ENCODE results near the gene CFAP100. TPM values are rescaled to one million over a fixed set of nuclear protein-coding genes. Genes with fewer than 3 reads are reported as not detected.

The CFAP100 gene
- total RNA-seq, 1 experiment from 2014 or later: not detected

DNA sequence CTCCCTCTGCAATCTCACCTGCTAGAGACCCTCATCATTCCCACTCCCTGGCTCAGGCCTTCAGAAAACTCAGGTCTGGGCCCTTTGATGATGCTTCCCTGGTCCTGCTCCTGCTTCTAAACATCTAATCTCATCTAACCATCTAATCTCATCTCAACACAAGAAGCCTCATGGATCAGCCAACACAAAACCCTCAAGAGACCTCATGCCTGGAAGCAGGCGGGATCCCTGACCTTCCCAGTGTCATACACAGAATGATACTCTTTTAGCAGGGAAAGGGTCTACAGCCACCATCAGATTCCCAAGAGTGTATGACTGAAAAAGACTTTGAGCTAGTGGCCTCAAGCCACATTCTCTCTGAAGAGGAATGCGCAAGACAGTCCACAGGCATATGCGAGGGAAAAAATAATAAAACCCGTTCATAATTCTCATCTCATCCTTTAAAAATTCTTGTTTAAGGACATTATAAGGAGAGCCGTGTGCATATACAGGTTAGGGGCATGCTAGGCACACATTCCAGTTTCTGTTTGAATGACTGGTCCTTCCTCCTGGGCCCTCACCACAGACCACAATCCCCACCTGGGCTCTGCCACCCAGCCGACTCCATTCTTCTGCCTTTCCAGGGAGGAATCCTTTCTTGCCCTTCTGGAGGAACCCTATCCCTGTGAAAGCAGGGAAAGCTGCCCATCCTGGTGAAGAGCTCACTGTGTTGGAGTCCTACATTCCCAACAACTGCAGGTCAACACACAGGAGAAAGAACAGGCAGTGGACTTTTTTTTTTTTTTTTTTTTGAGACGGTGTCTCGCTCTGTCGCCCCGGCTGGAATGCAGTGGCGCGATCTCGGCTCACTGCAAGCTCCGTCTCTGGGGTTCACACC is 78.8 kb downstream of the CFAP100 start:
- TSS peak; percentile 41 for BruUV-seq (replicated peaks)
- Histone ChIP-seq H3K9me3 (ENCODE audit: control insufficient read depth in 1 of 2, insufficient read depth in 1 of 2, low read depth in 1 of 2, low read length in 2 of 2) (no peaks in the 10 kb centered on the region), H3K27me3 (ENCODE audit: insufficient read depth, low read length) (no peaks in the 10 kb centered on the region)

More for the DNA sequence above, 78.8 kb downstream of the CFAP100 start:
- peaks cover 64% of the 10 kb centered on the region for H3K79me2 ChIP-seq (ENCODE audit: insufficient read depth, low read length)
- DNase-seq (ENCODE audit: low read depth, low spot score) (no peak), ATAC-seq (no peak)
- peak overlapping the region; percentile 95; the same call in 1 of the 2 replicates for H3K4me2 ChIP-seq (ENCODE audit: low read length)
- H3K36me3 ChIP-seq (ENCODE audit: control insufficient read depth in 1 of 2, insufficient read depth in 2 of 2, low read length in 2 of 2): peaks cover 27 to 33% of the 10 kb centered on the region in 2 experiments
- peaks cover 12 to 35% of the 10 kb centered on the region in 2 experiments for H3K4me1 ChIP-seq (ENCODE audit: control insufficient read depth in 1 of 2, insufficient read depth in 2 of 2, low read length in 2 of 2)
- H3K9ac ChIP-seq (ENCODE audit: low read length): no peak overlapping the region
- intact Hi-C loops (cut with micrococcal nuclease): loop anchor here (10.0 kb wide), 1 partner anchor 219 kb away; no protein-coding TSS in a partner anchor
- H3K9me2 ChIP-seq (ENCODE audit: insufficient read depth): no peaks in the 10 kb centered on the region
- RAD21 ChIA-PET (ENCODE audit: low non-redundant PET in 1 of 2, low total read pairs in 2 of 2, uncharacterized antibody in 2 of 2, unreplicated experiment in 2 of 2): no interaction called here
- H4K20me1 ChIP-seq (ENCODE audit: insufficient read depth): 0 out of 2 replicates have a peak, but pooled peaks cover 6% of the 10 kb centered on the region
- H3K27ac ChIP-seq (ENCODE audit: low read depth, low read length): no peak overlapping the region
- CTCF ChIA-PET: interaction anchor here (0.6 kb wide), 1 partner anchor 100 kb away, joined by 3 read pairs; no protein-coding TSS in a partner anchor
- H3K4me3 ChIP-seq (replicated peaks in 1 of 2; ENCODE audit: low read depth in 1 of 2, low read length in 2 of 2): no peak overlapping the region
- POLR2A ChIA-PET: no interaction called here
- TF ChIP-seq POLR2A (IDR thresholded peaks at IDR 0.05; ENCODE audit: borderline replicate concordance, extremely low read depth, insufficient read depth, insufficient read length) (no peak), SP1 (IDR thresholded peaks at IDR 0.05; ENCODE audit: low read depth) (no peak), SRF (IDR thresholded peaks at IDR 0.05; ENCODE audit: low read depth) (no peak), CBX3 (IDR thresholded peaks at IDR 0.05; ENCODE audit: low read depth) (no peak), TCF7L2 (IDR thresholded peaks at IDR 0.05; ENCODE audit: borderline replicate concordance, extremely low read depth, insufficient read depth, insufficient read length) (no peak), REST (IDR thresholded peaks at IDR 0.05; ENCODE audit: low read depth) (no peak), ATF3 (IDR thresholded peaks at IDR 0.05) (no peak), JUND (IDR thresholded peaks at IDR 0.05) (no peak), EGR1 (IDR thresholded peaks at IDR 0.05; ENCODE audit: low read depth) (no peak), SIN3A (IDR thresholded peaks at IDR 0.05; ENCODE audit: low read depth) (no peak), EZH2phosphoT487 (IDR thresholded peaks at IDR 0.05; ENCODE audit: borderline replicate concordance) (no peak), CEBPB (IDR thresholded peaks at IDR 0.05; ENCODE audit: low read depth) (no peak), ELF1 (IDR thresholded peaks at IDR 0.05; ENCODE audit: borderline replicate concordance, low read depth) (no peak), POLR2AphosphoS5 (IDR thresholded peaks at IDR 0.05; ENCODE audit: low read depth, low read length) (no peak), ZFX (IDR thresholded peaks at IDR 0.05) (no peak)
- TF ChIP-seq, protein P1, sequence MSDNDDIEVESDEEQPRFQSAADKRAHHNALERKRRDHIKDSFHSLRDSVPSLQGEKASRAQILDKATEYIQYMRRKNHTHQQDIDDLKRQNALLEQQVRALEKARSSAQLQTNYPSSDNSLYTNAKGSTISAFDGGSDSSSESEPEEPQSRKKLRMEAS (IDR thresholded peaks at IDR 0.05): no peak
- TF ChIP-seq, protein P2, sequence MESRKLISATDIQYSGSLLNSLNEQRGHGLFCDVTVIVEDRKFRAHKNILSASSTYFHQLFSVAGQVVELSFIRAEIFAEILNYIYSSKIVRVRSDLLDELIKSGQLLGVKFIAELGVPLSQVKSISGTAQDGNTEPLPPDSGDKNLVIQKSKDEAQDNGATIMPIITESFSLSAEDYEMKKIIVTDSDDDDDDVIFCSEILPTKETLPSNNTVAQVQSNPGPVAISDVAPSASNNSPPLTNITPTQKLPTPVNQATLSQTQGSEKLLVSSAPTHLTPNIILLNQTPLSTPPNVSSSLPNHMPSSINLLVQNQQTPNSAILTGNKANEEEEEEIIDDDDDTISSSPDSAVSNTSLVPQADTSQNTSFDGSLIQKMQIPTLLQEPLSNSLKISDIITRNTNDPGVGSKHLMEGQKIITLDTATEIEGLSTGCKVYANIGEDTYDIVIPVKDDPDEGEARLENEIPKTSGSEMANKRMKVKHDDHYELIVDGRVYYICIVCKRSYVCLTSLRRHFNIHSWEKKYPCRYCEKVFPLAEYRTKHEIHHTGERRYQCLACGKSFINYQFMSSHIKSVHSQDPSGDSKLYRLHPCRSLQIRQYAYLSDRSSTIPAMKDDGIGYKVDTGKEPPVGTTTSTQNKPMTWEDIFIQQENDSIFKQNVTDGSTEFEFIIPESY (IDR thresholded peaks at IDR 0.05; ENCODE audit: extremely low read depth, insufficient replicate concordance, low read length): no peak
- TF ChIP-seq, protein P3, sequence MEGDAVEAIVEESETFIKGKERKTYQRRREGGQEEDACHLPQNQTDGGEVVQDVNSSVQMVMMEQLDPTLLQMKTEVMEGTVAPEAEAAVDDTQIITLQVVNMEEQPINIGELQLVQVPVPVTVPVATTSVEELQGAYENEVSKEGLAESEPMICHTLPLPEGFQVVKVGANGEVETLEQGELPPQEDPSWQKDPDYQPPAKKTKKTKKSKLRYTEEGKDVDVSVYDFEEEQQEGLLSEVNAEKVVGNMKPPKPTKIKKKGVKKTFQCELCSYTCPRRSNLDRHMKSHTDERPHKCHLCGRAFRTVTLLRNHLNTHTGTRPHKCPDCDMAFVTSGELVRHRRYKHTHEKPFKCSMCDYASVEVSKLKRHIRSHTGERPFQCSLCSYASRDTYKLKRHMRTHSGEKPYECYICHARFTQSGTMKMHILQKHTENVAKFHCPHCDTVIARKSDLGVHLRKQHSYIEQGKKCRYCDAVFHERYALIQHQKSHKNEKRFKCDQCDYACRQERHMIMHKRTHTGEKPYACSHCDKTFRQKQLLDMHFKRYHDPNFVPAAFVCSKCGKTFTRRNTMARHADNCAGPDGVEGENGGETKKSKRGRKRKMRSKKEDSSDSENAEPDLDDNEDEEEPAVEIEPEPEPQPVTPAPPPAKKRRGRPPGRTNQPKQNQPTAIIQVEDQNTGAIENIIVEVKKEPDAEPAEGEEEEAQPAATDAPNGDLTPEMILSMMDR (IDR thresholded peaks at IDR 0.05 in 2 of 3, conservative IDR thresholded peaks at IDR 0.05 in 1 of 3; ENCODE audit: borderline replicate concordance in 1 of 3, insufficient read depth in 1 of 3, low read depth in 2 of 3, low read length in 2 of 3): no peak
- H2AFZ ChIP-seq (ENCODE audit: low read depth, low read length, poor library complexity, severe bottlenecking): no peak overlapping the region
